Skeletal muscle satellite cell (primary cell): Measurements from ENCODE around the gene GBX1.

Source experiments
- H3K27me3 ChIP-seq: 2 replicates; pipeline ENCODE4 v1.7.0; 2013; ENCODE audit warnings: low read length; ENCODE audit not compliant: control insufficient read depth, insufficient read depth
- H3K36me3 ChIP-seq: 2 replicates; pipeline ENCODE4 v1.7.0; 2013; ENCODE audit warnings: mild to moderate bottlenecking, control low read depth, low read length; ENCODE audit not compliant: insufficient read depth
- H3K4me1 ChIP-seq: 2 replicates; pipeline ENCODE4 v1.7.0; 2013; ENCODE audit warnings: low read length; ENCODE audit not compliant: control insufficient read depth, insufficient read depth
- H3K4me2 ChIP-seq: 2 replicates; pipeline ENCODE4 v1.7.0; 2013; ENCODE audit warnings: mild to moderate bottlenecking, low read length
- H3K4me3 ChIP-seq: 2 replicates; pipeline ENCODE4 v1.7.0; 2013; ENCODE audit warnings: low read length
- H3K9ac ChIP-seq: 2 replicates; pipeline ENCODE4 v1.7.0; 2013; ENCODE audit warnings: mild to moderate bottlenecking, low read depth, low read length, moderate library complexity
- H3K9me3 ChIP-seq: replicated peaks from 2 replicates; pipeline ENCODE4 v1.7.0; 2013; ENCODE audit warnings: mild to moderate bottlenecking, control low read depth, low read length

Gene GBX1

GRCh38 chr7:151161757-151162156, 5.7 kb downstream of the GBX1 start:
- H3K9ac ChIP-seq: no peak overlapping the region
- H3K36me3 ChIP-seq: no peaks in the 10 kb centered on the region
- no peak overlapping the region for H3K4me3 ChIP-seq
- no peak overlapping the region for H3K4me2 ChIP-seq
- H3K4me1 ChIP-seq: peaks cover under 1% of the 10 kb centered on the region
- H3K27me3 ChIP-seq: peaks cover 91% of the 10 kb centered on the region
- H3K9me3 ChIP-seq: no peaks in the 10 kb centered on the region

- no peaks in the 10 kb centered on the region for H3K36me3 ChIP-seq
- H3K9ac ChIP-seq: no peak overlapping the region
- H3K4me1 ChIP-seq: no peaks in the 10 kb centered on the region
- H3K27me3 ChIP-seq: peaks cover 65% of the 10 kb centered on the region
- H3K9me3 ChIP-seq: no peaks in the 10 kb centered on the region
- no peak overlapping the region for H3K4me3 ChIP-seq
- H3K4me2 ChIP-seq: no peak overlapping the region
Observed at GRCh38 chr7:151157645-151158329, 9.7 kb downstream of the GBX1 start.

DNA sequence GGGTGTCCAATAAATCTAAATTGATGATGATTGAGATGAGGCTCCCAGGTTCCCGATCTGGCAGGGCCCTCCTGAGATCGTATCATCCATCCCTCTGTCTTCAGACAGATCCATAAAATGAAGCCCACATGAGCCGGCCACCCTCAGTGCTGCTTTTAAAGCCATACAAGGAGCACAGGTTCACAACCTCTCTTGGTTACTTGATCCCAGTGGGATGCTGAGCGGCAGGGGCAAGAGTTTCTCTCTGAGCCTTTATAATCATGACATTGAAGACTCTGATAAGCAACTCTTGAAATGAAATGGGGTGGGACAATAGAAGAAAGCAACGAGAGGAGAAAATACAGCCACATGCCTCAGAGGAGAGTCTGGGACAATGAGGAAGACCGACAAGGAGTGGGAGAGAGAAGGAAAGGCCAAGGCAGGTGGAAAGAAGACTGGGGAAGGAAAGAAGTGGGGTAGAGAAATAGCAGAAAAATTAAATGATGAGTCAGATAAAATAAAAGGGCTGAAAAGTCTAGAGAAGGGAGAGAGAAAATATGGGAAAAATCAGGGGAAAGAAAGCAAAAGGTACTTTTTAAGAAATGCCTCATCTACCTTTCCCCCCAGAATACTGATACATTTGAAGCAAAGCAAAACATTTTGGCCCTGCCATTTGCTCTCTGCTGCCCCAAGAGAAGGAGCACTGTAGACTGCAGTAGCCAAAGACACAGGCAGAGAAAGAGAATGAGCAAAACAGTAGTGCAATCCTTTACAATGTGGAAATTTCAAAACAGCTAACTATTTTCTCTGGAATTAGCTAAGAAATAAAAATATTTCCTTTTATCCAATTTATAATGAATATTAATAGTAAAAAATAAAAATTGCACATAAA, 14.6 kb downstream of the GBX1 start:
- Histone ChIP-seq H3K9ac (no peak overlapping the region), H3K36me3 (no peaks in the 10 kb centered on the region), H3K4me3 (no peak overlapping the region), H3K9me3 (no peaks in the 10 kb centered on the region), H3K27me3 (peaks cover 42% of the 10 kb centered on the region), H3K4me2 (no peak overlapping the region), H3K4me1 (no peaks in the 10 kb centered on the region)

- Histone ChIP-seq H3K4me1 (no peaks in the 10 kb centered on the region), H3K27me3 (peaks cover 27% of the 10 kb centered on the region), H3K9me3 (no peaks in the 10 kb centered on the region), H3K4me2 (no peak overlapping the region), H3K9ac (no peak overlapping the region), H3K4me3 (no peak overlapping the region), H3K36me3 (no peaks in the 10 kb centered on the region)
Observed at GRCh38 chr7:151150388-151150787, 17.1 kb downstream of the GBX1 start.

- Histone ChIP-seq H3K36me3 (peaks cover 11% of the 10 kb centered on the region), H3K4me3 (no peak overlapping the region), H3K27me3 (peaks cover 27% of the 10 kb centered on the region), H3K4me1 (no peaks in the 10 kb centered on the region), H3K9me3 (no peaks in the 10 kb centered on the region), H3K9ac (no peak overlapping the region), H3K4me2 (no peak overlapping the region)
Observed at GRCh38 chr7:151148319-151149259, 18.9 kb downstream of the GBX1 start.

- H3K9ac ChIP-seq: no peak overlapping the region
- no peaks in the 10 kb centered on the region for H3K9me3 ChIP-seq
- no peak overlapping the region for H3K4me2 ChIP-seq
- peaks cover 27% of the 10 kb centered on the region for H3K36me3 ChIP-seq
- H3K4me1 ChIP-seq: peaks cover 6% of the 10 kb centered on the region
- H3K4me3 ChIP-seq: no peak overlapping the region
- H3K27me3 ChIP-seq: peaks cover 12% of the 10 kb centered on the region
Observed at GRCh38 chr7:151146761-151147160, 20.7 kb downstream of the GBX1 start.

DNA sequence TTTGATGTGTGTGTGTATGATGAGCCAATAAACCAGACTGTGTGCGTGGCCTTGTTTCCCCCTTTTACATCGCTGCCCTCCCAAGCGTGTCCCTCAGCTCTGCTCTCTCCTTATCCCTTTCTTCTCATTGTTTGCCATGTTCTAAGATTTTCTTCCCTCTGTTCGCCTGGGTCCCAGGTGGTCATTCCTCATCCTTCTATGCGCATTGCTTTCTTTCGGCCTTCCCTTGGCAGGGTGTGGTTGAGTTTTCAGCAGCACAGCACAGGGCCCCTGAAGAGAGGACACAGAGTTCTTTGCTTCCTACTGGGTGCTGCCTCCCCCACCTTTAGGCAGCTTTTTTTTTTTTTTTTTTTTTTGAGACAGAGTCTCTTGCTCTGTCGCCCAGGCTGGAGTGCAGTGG, 23.1 kb downstream of the GBX1 start:
- no peak overlapping the region for H3K4me3 ChIP-seq
- no peak overlapping the region for H3K9ac ChIP-seq
- H3K27me3 ChIP-seq: no peaks in the 10 kb centered on the region
- no peak overlapping the region for H3K4me2 ChIP-seq
- H3K36me3 ChIP-seq: peaks cover 42% of the 10 kb centered on the region
- peaks cover 6% of the 10 kb centered on the region for H3K4me1 ChIP-seq
- no peaks in the 10 kb centered on the region for H3K9me3 ChIP-seq

- Histone ChIP-seq H3K4me3 (no peak overlapping the region), H3K27me3 (no peaks in the 10 kb centered on the region), H3K4me1 (peaks cover 6% of the 10 kb centered on the region), H3K9ac (no peak overlapping the region), H3K36me3 (peaks cover 44% of the 10 kb centered on the region), H3K4me2 (no peak overlapping the region), H3K9me3 (no peaks in the 10 kb centered on the region)
Observed at GRCh38 chr7:151143261-151144015, 24.1 kb downstream of the GBX1 start.

GRCh38 chr7:151142686-151143040, 24.8 kb downstream of the GBX1 start:
- Histone ChIP-seq H3K27me3 (no peaks in the 10 kb centered on the region), H3K9ac (no peak overlapping the region), H3K36me3 (peaks cover 48% of the 10 kb centered on the region)

GRCh38 chr7:151141855-151142685, 25.4 kb downstream of the GBX1 start:
- Histone ChIP-seq H3K4me2 (no peak overlapping the region), H3K36me3 (peaks cover 51% of the 10 kb centered on the region), H3K9ac (no peak overlapping the region), H3K4me3 (no peak overlapping the region), H3K4me1 (peaks cover 6% of the 10 kb centered on the region), H3K9me3 (no peaks in the 10 kb centered on the region), H3K27me3 (no peaks in the 10 kb centered on the region)

More at GRCh38 chr7:151142686-151143040, 24.8 kb downstream of the GBX1 start:
- Histone ChIP-seq H3K4me1 (peaks cover 6% of the 10 kb centered on the region), H3K4me3 (no peak overlapping the region), H3K9me3 (no peaks in the 10 kb centered on the region), H3K4me2 (no peak overlapping the region)
